Chondrocyte (in vitro differentiated cells): ENCODE measurements around the gene TAS2R39. TPM values are rescaled to one million over a fixed set of nuclear protein-coding genes. Genes with fewer than 3 reads are reported as not detected.
"Not testable (repeated sequence)": the region's sequence is repeated elsewhere in the genome, so short reads cannot be mapped to it uniquely, and the experiment has no call there.

Experiments used
- DNase-seq: peaks from one replicate; pipeline ENCODE4 v3.0.0; 2021; ENCODE audit warnings: mixed read lengths, low spot score
- H3K27ac Mint-ChIP-seq: one replicate; pipeline ENCODE4 v1.8.0; 2021; ENCODE audit warnings: mild to moderate bottlenecking, moderate library complexity, mixed read lengths; ENCODE audit not compliant: unreplicated experiment
- H3K27me3 Mint-ChIP-seq: 2 replicates; pipeline ENCODE4 v1.8.0; 2021; ENCODE audit warnings: low read depth, mixed read lengths
- H3K36me3 Mint-ChIP-seq: 2 replicates; pipeline ENCODE4 v1.8.0; 2021; ENCODE audit warnings: low read depth, mixed read lengths
- H3K4me1 Mint-ChIP-seq: 2 replicates; pipeline ENCODE4 v1.8.0; 2021; ENCODE audit warnings: low read depth, mild to moderate bottlenecking, mixed read lengths
- H3K4me3 Mint-ChIP-seq: one replicate; pipeline ENCODE4 v1.8.0; 2021; ENCODE audit warnings: mild to moderate bottlenecking, moderate library complexity, mixed read lengths; ENCODE audit not compliant: unreplicated experiment
- H3K9me3 Mint-ChIP-seq: 2 replicates; pipeline ENCODE4 v1.8.0; 2021; ENCODE audit warnings: low read depth, mixed read lengths
- CTCF ChIP-seq: fragments of 200-600 bp; sonication (generic); IDR thresholded peaks from 2 replicates; pipeline ENCODE4 v1.5.0; 2021; ENCODE audit warnings: antibody characterized with exemption, mild to moderate bottlenecking, moderate library complexity
- long read RNA-seq: library from polyadenylated mRNA; stranded (forward); transcript quantifications from one replicate; pipeline ENCODE4 v2.0.0, GENCODE V29; 2021
- total RNA-seq: library from RNA; stranded (reverse); gene quantifications from 3 replicates; pipeline ENCODE4 v1.2.1, GENCODE V29; 2021

Gene TAS2R39
- total RNA-seq = not detected in 3 replicates
- long read RNA-seq = 0 reads

DNA sequence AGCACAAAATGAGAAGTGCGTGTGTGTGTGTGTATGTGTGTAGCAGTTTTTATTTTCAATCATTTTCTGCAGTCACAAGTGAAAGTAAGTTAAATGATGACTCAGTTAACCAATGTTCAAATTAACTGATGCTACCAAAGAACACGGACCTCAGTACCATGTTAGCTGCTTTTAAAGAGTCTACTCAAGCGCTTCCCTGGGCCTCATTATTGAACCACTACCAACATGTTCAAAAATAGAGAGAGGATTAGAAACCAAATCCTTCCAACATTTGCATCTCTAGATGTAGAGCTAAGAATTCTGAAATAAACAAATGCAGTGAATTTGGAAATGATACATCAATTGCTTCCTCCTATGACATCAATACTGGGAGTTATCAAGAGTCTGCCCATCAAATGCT is at the start of gene TAS2R39:
TAS2R39 (plus strand) TSS at position 396 of the 400 bp plus-strand sequence; CDS start at position 396, 0 bp downstream.
- H3K27me3 Mint-ChIP-seq = peaks cover 17% of the 10 kb centered on the region
- no peak for TF ChIP-seq CTCF
- no peak for DNase-seq
- no peak within 1 kb of the TSS for H3K27ac Mint-ChIP-seq
- H3K4me1 Mint-ChIP-seq = no peaks in the 10 kb centered on the region
- H3K9me3 Mint-ChIP-seq = peaks cover 8% of the 10 kb centered on the region
- no peak within 1 kb of the TSS for H3K4me3 Mint-ChIP-seq
- no peaks in the 10 kb centered on the region for H3K36me3 Mint-ChIP-seq

- Mint-ChIP-seq H3K4me1 (no peaks in the 10 kb centered on the region), H3K9me3 (peaks cover 18% of the 10 kb centered on the region), H3K27ac (no peak overlapping the region), H3K36me3 (no peaks in the 10 kb centered on the region), H3K4me3 (no peak overlapping the region), H3K27me3 (no peaks in the 10 kb centered on the region)
- no peak for TF ChIP-seq CTCF
- no peak for DNase-seq
Observed at GRCh38 chr7:143147070-143147469, 36.1 kb upstream of the TAS2R39 start.

- Mint-ChIP-seq H3K4me3 (no peak overlapping the region), H3K4me1 (no peaks in the 10 kb centered on the region)
Observed at GRCh38 chr7:143148050-143148449, 35.2 kb upstream of the TAS2R39 start.

DNA sequence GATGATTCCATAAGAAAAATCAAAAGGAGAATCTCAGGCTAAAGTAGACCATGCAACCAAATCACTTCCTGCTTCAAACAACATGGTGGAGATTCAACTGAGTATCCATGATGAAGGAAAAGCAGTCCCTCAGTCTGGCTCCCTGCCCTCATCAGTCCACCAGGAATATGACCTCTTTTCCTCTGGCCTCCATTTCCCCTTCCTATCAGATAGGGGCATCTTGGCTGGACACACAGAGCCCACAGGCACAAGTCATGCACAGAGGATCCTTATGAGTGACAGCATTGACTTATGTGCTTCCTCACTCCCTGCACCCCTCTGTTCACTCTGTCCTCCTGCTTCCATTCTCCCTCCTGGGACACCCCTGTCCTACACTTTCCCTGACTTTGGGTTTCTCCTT is 34.6 kb upstream of the TAS2R39 start:
- no peaks in the 10 kb centered on the region for H3K4me1 Mint-ChIP-seq
- H3K9me3 Mint-ChIP-seq = peaks cover 23% of the 10 kb centered on the region
- H3K27ac Mint-ChIP-seq = no peak overlapping the region
- no peak overlapping the region for H3K4me3 Mint-ChIP-seq
- H3K27me3 Mint-ChIP-seq = no peaks in the 10 kb centered on the region
- H3K36me3 Mint-ChIP-seq = no peaks in the 10 kb centered on the region
- no peak for TF ChIP-seq CTCF
- no peak for DNase-seq

More at GRCh38 chr7:143148050-143148449, 35.2 kb upstream of the TAS2R39 start:
- Mint-ChIP-seq H3K27ac (no peak overlapping the region), H3K36me3 (no peaks in the 10 kb centered on the region), H3K27me3 (no peaks in the 10 kb centered on the region), H3K9me3 (peaks cover 18% of the 10 kb centered on the region)
- no peak for TF ChIP-seq CTCF
- DNase-seq = no peak

DNA sequence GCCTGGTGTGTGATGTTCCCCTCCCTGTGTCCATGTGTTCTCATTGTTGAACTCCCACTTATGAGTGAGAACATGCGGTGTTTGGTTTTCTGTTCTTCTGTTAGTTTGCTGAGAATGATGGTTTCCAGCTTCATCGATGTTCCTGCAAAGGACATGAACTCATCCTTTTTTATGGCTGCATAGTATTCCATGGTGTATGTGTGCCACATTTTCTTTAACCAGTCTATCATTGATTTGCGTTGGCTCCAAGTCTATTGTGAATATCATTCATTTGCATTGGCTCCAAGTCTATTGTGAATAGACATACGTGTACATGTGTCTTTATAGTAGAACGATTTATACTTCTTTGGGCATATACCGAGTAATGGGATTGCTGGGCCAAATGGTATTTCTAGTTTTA is 32.5 kb upstream of the TAS2R39 start:
- H3K9me3 Mint-ChIP-seq = peaks cover 23% of the 10 kb centered on the region
- not testable (repeated sequence) for H3K27ac Mint-ChIP-seq, H3K27me3 Mint-ChIP-seq, H3K36me3 Mint-ChIP-seq, DNase-seq, H3K4me1 Mint-ChIP-seq, H3K4me3 Mint-ChIP-seq

- peaks cover 15% of the 10 kb centered on the region for H3K9me3 Mint-ChIP-seq
- not testable (repeated sequence) for H3K4me3 Mint-ChIP-seq, H3K36me3 Mint-ChIP-seq, DNase-seq, H3K27me3 Mint-ChIP-seq, H3K4me1 Mint-ChIP-seq, H3K27ac Mint-ChIP-seq
Observed at GRCh38 chr7:143158617-143159016, 24.6 kb upstream of the TAS2R39 start.
